ENCODE results near the gene FBLN5.

FBLN5 gene

GRCh38 chr14:91945751-91946621 lies 1.5 kb downstream of the FBLN5 start:
- no peak for DNase-seq

- no peak for DNase-seq
These were observed 4.5 kb downstream of the FBLN5 start for GRCh38 chr14:91942946-91943345.

- DNase-seq = no peak
These were observed 5.4 kb downstream of the FBLN5 start for GRCh38 chr14:91942128-91942527.

GRCh38 chr14:91940209-91940608 lies 7.3 kb downstream of the FBLN5 start:
- DNase-seq = no peak

DNA sequence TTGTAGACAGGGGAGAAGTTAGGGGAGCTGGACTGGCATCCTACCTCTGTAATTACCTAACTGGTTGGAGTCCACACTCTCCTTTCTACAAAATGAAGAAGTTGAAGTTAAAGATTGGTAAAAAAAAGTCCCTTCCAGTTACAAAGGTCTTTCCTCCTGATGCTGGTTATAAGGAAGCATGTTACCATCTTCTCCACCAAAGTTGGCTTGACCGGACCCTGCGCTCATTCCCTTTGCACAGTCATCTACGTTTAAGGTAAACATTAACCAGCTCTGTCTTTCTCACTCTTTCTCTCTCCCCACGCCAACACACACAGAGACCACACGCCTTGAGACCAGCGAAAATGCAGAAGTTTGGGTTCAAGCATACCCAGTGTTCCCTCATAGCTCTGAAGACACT lies 11.9 kb downstream of the FBLN5 start:
- no peak for DNase-seq

DNA sequence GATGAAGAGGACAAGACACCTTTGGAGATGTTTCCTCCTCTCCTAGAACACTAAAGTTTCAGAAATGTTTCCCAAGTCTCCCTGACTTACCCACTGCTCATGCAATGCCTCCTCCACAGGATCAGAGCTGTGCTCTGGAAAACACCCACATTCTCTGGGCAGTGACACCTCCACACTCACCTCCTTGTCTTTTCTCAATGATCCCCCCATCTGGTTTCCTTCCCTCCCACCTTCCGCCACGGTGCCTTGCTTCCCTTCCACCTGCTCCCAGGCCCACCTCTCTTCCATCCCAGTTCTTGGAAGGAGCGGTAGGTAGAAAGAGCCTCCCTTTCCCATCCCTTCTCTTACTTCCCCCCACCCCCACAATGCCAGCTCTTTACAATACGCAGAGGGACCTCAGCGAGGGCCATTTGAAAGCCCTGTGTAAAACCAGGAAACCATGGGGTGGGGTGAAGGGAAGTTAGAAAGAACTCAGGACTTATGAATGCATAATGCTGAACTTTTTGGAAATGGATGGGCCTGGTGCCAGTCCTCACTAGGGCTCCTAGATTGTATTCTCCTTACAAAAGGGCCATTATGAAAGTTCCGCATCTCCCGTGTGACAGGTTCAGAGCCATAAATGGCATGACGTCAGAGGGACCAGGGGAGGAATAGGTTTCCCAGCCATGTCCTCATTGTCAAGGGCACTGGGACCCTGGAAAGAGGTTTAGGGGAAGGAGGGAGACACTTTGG lies 12.8 kb downstream of the FBLN5 start:
- no peak for DNase-seq

DNA sequence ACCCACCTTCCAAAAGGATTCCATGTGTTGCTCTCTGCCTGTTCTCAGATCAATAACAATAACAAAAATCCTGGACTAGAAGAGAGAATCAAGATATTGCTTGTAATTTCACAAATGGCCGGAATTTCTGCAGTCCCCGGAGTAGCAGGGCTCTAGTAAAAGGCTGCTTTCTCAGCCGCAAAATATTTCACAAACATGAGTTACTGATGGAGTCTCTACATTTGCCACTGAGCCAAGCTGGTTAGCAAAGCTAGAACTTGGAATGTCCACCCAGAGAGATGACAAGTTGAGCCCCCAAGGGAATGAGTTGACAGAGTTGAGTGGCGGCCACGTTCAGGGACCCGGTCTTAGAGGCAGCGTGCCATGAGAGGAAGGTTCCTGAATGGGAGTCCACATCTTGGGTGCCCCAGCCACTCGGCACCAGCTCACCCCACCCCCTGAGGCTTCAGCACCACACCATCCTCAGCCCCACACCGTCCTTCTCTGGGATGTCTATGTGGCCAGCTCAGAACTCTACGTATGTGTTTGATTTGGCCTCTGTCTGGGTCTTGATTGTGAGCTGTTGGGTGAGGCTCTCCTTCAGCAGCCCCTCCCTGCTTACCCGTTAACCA lies 15.9 kb downstream of the FBLN5 start:
- DNase-seq = no peak

- DNase-seq = no peak
These were observed 17.8 kb downstream of the FBLN5 start for GRCh38 chr14:91929700-91930099.

- DNase-seq = no peak
These were observed 19.7 kb downstream of the FBLN5 start for GRCh38 chr14:91927800-91928199.

GRCh38 chr14:91927191-91927590 lies 20.3 kb downstream of the FBLN5 start:
- no peak for DNase-seq

- DNase-seq = no peak
These were observed 21.2 kb downstream of the FBLN5 start for GRCh38 chr14:91926131-91926890.

GRCh38 chr14:91925727-91926121 lies 21.8 kb downstream of the FBLN5 start:
- DNase-seq = no peak

GRCh38 chr14:91925001-91925726 lies 22.3 kb downstream of the FBLN5 start:
- DNase-seq = no peak

GRCh38 chr14:91920526-91920925 lies 27.0 kb downstream of the FBLN5 start:
- no peak for DNase-seq

DNA sequence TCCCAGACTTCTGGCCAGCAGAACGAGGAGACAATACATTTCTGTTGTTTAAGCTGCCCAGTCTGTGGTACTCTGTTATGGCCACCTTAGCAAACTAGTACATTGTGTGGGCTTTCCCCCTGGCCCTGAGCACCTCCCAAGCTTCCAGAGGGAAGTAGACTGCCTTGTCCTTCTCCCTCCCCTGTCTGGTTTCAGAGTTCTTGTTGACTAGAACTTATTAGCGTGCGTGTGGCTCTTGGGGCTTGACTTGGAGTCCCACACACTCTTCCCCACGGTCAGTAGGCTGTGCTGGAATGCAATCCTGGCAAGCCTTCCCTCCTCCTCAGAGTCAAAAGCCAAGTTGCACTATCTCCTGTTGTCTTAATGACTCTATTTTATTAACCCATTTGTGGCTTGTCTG lies 27.7 kb downstream of the FBLN5 start:
- DNase-seq = no peak

DNA sequence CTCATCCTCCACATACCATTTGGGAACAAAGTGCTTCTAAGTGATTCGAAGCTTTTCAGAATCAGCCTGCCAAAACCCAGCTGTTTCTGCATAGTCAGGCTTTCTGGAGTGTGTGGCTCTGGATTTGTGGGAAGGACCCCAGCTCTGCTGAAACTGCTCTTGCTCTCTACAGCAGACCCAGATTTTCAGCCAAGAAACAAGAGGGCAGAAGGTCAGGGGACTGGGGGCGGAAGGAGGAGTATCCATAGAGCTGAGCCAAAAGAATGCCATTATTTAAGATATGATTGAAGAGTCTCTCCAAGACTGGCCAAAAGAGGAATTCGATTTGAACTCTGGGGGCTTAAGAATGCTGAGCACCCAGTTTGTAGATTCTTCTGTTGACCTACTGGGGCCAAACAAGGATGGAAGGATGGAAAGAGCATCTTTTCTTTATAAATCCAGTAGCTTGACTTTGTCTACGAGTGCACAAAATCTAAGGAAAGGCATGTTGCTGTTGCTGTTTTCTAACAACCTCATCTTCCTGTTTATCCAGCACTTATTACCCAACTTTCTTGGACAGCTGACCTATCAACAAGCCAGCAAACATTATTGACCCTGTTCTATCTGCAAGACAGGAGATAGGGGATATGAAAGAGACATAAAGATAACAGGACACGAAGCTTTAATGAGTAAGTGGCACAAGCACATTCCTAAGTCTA lies 29.2 kb downstream of the FBLN5 start:
- no peak for DNase-seq

DNA sequence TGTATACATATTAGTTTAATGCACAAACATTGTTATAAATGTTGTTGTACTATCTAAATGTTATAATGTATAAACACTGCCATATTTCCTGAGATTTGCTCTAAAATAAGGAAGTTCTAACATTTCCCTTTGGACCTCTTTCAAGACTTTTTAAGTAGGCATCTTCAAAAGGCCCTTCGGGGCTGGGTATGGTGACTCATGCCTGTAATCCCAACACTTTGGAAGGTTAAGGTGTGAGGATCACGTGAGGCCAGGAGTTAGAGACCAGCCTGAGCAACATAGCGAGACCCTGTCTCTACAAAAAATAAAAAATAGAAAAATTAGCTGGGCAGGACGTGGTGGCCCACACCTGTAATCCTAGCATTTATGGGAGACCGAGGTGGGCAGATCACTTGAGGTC lies 35.5 kb downstream of the FBLN5 start:
- DNase-seq = no peak

DNA sequence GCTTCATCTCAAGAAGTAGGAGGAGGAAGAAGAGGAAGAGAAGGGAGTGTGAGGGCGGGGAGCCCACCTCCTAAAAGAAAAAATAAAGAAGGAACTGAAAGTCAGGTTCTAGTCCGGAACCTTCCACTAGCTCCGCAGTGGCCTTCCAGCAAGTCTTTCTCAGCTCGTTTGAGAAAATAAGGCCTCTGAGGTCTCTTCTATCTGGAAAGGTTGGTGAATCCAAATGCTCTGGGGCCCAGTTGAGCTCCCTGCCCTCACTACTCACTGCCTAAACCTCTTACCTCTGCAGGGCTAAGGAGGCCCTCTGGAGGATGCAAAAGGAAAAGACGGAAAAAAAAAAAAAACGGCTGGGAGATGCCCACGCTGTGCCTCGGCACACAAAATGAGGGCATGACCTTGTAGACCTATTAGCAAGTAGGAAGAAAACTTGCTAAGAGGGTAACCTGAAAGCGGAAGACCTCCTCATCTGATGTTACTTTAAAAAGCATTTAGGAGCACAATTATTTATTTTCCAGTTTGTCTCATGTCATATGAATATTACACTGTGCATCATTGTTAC lies 35.9 kb downstream of the FBLN5 start:
- peak; percentile 9 to 75 (median 42) for DNase-seq

- DNase-seq = no peak
These were observed 37.3 kb downstream of the FBLN5 start for GRCh38 chr14:91910196-91910595.

DNA sequence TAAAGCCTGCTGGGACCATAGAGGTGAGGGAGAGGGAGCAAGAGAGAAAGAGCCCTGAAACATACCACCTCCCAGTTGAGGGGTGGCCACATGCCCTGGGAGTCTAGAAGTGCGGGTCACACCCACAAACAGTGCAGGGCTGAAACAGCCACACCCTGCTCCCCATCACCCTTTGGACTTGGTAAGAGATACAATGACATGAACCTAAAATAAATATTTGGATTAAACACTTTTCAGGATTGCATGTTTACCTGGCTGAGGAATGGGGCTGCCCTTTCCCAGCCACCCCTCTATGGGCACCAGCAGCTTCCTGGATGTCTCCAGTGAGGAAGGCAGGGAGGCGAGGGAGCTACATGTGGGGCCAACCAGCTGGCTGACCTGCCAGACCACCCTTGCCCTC lies 41.1 kb downstream of the FBLN5 start:
- DNase-seq = no peak

GRCh38 chr14:91904956-91905645 lies 42.4 kb downstream of the FBLN5 start:
- DNase-seq = no peak
